HG03280 (cell line): Measurements from ENCODE around the gene UQCRQ.

Source experiments
- ATAC-seq: cut with Tn5 transposase; IDR thresholded peaks from one replicate; pipeline ENCODE4 v1.9.1; 2021; ENCODE audit warnings: mild to moderate bottlenecking, moderate library complexity; ENCODE audit not compliant: unreplicated experiment

The UQCRQ gene

GRCh38 chr5:132866342-132867045 is at the start of gene UQCRQ, which contains the start of gene GDF9:
Gene UQCRQ, plus strand, starts transcription at chr5:132866642. Its CDS starts 240 bp downstream, at chr5:132866882.
Gene GDF9, minus strand, starts transcription at chr5:132866469. Its CDS starts 1,936 bp downstream, at chr5:132864533.
- peak; percentile 99 for ATAC-seq

GRCh38 chr5:132817011-132817410 is 49.4 kb upstream of the UQCRQ start:
- ATAC-seq = no peak

GRCh38 chr5:132819468-132819867 is 47.0 kb upstream of the UQCRQ start:
- ATAC-seq = no peak

- ATAC-seq = peak; percentile 66
Measured at GRCh38 chr5:132820162-132820754, 46.2 kb upstream of the UQCRQ start.

GRCh38 chr5:132821350-132821749 is 45.1 kb upstream of the UQCRQ start:
- ATAC-seq = no peak

GRCh38 chr5:132821791-132822190 is 44.7 kb upstream of the UQCRQ start:
- ATAC-seq = no peak

GRCh38 chr5:132822650-132823480 is 43.6 kb upstream of the UQCRQ start:
- ATAC-seq = no peak

- ATAC-seq = no peak
Measured at GRCh38 chr5:132823481-132824050, 42.9 kb upstream of the UQCRQ start.

GRCh38 chr5:132824426-132824825 is 42.0 kb upstream of the UQCRQ start:
- no peak for ATAC-seq

- no peak for ATAC-seq
Measured at GRCh38 chr5:132825033-132825833, 41.2 kb upstream of the UQCRQ start.

- ATAC-seq = no peak
Measured at GRCh38 chr5:132825834-132826391, 40.5 kb upstream of the UQCRQ start.

- ATAC-seq = no peak
Measured at GRCh38 chr5:132826424-132827082, 39.9 kb upstream of the UQCRQ start.

- no peak for ATAC-seq
Measured at GRCh38 chr5:132827943-132828673, 38.3 kb upstream of the UQCRQ start.

- ATAC-seq = no peak
Measured at GRCh38 chr5:132828846-132829494, 37.5 kb upstream of the UQCRQ start.

GRCh38 chr5:132829742-132830435 is 36.6 kb upstream of the UQCRQ start:
- peak; percentile 77 for ATAC-seq

- peak; percentile 78 for ATAC-seq
Measured at GRCh38 chr5:132830436-132831094, 35.9 kb upstream of the UQCRQ start, which contains the start of gene SHROOM1. Gene SHROOM1, minus strand, starts transcription at chr5:132830647. Its CDS starts 4,507 bp downstream, at chr5:132826140.
